C1 segment of cervical spinal cord (tissue), 14 donors: ENCODE measurements around the gene MFSD2A.
A peak's percentile ranks its signal among the peaks of the same experiment; 100 is the strongest.
"Not testable (repeated sequence)": the region's sequence is repeated elsewhere in the genome, so short reads cannot be mapped to it uniquely, and the experiment has no call there.

Experiments
- DNase-seq, 14 donors: peaks; one replicate each; lab custom pipeline; 2025; lab: John Stamatoyannopoulos, UW

Gene MFSD2A

DNA sequence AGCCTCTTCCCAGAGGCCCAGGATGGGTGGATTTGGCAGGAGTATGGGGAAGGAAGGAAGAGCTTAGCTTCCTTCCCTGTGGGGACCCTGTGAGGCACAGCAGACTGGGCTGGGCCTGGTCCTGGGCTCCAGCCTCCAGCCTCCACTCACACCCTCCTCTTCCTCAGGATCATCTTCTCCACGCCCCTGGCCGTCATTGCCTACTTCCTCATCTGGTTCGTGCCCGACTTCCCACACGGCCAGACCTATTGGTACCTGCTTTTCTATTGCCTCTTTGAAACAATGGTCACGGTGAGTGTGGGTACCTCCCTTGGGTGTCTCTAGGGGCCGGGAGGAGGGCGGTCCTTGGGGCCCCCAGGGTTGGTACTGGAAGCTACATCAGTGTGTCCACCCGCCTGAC lies 10.1 kb downstream of the MFSD2A start:
- no peak for DNase-seq

DNA sequence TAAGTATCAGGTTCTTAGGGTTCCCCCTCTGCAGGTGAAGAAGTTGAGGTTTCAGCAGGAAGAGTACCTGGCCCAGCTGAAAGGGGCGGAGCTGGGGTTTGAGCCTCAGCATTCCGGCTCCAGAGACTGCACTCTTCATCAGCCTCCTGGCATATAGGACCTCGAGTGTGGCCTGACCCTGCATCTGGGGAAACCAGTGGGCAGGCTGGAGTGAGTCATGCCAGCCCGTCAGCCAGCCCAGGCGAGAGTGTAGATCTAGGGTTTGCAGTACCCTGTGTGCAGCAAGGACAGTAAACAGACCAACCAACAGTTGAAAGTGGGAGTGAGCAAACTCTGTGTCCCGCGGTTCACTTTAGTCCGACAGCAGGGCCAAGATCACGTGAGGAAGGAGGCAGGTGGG lies 14.1 kb downstream of the MFSD2A start:
- no peak for DNase-seq

DNA sequence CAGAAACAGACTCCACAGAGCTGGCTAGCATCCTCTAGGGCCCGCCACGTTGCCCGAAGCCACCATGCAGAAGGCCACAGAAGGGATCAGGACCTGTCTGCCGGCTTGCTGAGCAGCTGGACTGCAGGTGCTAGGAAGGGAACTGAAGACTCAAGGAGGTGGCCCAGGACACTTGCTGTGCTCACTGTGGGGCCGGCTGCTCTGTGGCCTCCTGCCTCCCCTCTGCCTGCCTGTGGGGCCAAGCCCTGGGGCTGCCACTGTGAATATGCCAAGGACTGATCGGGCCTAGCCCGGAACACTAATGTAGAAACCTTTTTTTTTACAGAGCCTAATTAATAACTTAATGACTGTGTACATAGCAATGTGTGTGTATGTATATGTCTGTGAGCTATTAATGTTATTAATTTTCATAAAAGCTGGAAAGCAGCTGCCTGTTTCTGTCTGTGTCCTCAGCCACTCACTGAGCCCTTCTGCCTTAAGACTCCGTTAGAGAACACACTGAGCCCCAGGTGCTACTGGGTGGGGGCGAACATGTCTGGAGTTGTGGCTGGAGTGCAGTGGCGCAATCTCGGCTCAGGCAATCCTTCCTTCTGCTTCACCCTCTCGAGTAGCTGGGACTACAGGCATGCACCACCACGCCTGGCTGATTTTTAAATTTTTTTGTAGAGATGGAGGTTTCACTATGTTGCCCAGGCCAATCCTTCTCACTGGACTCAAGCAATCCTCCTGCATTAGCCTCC lies 14.8 kb downstream of the MFSD2A start:
- DNase-seq: no peak

DNA sequence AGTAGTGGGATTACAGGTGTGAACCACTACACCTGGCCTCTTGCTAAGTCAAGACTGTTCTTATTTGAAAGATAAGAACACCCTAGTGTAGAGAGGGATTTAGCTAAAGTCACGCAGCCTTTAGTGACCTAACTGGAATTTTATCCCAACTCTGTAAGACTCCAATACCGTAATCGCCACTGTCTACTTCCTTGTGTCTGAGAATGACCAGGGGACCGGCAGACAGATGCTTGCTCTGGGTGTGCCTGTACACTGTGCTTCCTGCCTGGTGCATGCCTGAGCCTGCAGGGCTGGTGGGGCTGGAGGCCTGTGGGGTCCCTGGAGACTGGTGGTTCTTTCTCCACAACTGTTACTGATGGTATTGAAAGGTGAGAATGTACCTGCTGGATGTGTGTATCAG lies 15.3 kb downstream of the MFSD2A start:
- DNase-seq: no peak

DNA sequence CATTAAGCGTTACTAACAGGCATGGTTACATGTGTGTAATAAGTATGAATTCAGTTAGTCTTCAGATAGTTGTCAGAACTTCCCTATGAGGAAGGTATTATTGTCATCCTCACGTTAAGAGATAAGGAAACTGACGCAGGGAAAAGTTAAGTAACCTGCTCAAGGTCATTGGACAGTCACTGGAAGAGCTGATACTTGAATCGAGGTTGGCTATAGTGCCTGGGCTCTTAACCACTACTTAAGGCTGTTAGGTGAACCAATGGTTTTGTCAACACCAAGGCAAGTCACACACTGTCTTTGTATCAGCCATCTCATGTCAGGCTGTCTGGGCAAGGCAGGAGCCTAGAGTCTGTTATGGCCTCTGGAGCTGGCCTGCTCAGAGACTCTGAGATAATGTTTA lies 16.2 kb downstream of the MFSD2A start:
- no peak for DNase-seq

DNA sequence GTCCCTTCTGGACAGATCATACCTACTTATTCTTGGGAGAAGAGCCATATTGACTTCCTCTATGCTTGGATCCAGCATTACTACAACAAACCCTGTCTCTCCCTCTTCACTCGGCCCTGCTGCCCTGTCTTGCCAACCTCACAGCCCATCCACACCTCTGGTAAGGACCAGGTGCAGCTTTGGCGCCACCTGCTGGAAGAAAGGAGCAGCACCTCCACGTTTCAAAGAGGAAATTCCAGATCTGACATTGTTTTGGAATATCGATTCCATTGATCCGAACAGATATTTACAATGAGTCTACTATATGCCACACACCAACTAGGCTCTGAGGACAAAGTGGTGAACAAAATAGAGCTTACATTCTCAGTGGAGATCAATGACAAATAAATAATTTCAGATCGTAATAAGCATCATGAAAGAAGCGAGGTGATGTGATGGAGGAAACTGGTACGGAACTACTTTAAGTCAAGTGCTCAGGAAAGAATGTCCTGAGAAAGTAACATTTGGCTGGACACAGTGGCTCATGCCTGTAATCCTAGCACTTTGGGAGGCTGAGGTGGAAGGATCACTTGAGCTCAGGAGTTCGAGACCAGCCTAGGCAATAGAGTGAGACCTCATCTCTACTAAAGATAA lies 18.7 kb downstream of the MFSD2A start:
- DNase-seq: peak in 11 of 14 donors; percentile 17 to 72 (median 32)

DNA sequence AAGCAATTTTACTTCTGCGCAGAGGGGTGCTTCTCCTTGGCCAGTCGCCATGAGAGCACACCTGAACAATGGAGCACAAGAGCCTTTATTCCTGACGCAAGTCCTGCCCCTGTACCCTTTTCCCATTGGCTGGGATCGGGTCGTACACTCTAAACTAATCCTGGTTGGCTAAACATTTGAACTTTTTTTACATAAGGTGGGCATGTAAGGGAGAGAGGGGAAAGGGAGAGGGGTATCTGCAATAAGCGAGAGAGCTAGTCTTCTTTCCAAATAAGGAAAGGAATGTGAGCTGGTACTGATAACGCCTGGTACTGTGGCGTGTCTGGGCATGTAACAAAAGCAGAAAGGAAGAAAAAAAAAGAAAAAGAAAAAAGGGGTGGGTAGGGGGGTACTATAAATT lies 21.8 kb downstream of the MFSD2A start:
- no peak for DNase-seq

DNA sequence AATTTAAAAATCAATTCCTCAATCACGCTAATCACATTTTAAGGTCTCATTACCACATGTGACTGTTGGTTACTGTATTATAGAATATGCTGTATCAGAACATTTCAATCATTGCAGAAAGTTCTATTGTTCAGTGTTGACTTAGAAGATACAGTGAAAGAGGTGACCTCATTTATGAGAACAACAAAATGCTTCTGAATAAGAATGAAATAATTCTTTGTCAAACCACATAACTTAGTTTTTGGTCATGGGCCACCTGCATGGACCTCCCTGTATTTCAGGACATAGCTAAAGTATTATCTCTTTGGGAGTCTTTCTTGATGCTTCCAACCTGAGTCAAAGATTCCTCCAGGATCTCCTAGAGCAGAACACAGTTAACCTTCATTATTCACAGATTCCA lies 22.3 kb downstream of the MFSD2A start:
- no peak for DNase-seq

DNA sequence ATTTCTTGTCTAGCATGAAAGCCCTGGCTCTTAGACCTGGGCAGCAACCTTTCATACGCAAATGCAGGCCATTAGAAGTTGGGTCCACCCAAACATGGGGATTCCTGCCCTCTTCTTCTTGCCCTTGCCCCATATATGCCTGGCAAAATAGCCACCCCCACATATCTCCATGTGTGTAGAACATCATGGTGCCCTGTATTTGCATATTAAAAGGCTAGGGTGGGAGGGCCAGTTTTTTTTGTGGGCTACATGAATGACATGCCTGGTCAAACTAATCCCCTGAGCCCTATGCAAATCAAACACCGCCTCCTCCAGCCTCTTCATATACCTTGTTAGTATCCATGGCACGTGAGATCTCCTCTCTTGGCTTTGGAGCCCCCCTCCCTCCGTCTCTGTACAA lies 24.7 kb downstream of the MFSD2A start:
- no peak for DNase-seq

DNA sequence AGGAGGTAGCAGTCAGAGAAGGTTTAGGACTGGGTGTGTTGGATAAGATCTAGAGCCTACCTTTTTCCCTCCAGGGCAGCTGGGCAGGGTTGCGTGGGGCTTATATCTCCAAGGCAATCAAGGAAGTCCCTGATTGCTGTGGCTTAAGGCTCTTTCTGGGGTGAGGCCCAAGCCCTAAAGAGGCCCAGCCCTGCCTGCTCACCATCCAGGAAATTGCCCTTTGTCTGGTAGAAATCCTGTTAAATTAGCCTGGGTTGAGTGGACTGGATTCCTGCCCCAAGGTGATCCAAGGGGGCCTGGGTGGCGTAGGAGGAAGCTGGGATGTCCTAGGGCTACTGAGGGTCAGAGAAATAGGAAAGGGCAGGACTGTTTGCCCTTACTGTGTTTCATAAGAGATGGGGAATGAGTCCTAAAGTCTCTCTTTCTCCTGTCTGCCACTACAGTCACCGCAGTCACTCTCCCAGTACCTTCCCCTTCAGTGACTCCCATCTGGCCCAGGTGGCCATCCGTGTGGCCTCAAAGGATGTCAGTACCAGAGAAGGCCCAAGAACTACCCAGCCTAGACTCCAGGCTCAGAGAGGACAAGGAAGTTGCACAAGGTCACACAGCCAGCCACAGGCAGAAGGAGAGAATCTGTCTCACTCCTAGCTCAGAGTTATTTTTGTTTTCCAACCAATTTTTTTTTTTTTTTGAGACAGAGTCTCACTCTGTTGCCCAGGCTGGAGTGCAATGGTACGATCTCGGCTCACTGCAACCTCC lies 25.8 kb downstream of the MFSD2A start:
- DNase-seq: no peak

DNA sequence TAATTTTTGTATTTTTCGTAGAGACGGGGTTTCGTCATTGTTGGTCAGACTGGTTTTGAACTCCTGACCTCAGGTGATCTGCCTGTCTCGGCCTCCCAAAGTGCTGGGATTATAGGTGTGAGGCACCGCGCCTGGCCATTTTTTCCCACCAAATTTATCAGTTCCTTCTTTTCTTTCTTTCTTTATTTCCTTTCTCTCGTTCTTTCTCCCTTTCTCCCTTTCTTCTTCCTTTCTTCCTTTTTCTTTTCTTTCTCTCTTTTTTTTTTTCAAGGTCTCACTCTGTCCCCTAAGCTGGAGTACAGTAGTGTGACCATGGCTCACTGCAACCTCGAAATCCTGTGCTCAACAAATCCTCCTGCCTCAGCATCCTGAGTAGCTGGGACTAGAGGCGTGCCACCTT lies 26.4 kb downstream of the MFSD2A start:
- DNase-seq: no peak

DNA sequence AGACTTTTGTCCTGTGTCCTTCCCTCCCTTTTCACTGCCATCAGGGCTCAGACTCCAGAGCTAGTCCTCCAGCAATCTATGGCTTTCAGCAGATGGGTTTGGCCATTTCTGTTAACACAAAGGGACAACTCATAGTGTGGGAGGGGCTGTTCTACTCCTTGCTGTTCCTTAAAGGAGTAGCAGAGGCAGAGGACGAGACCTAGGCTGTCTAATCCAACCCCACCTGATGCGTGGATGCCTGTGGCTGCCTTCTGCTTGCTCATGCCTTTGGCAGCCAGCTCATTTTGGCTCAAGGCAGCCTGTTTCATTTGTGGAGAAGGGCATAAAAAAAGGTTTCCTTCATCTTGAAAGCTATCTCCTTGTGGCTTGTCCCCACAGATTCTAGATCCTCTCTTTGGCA lies 27.0 kb downstream of the MFSD2A start:
- DNase-seq: peak in 1 of 14 donors; percentile 21

DNA sequence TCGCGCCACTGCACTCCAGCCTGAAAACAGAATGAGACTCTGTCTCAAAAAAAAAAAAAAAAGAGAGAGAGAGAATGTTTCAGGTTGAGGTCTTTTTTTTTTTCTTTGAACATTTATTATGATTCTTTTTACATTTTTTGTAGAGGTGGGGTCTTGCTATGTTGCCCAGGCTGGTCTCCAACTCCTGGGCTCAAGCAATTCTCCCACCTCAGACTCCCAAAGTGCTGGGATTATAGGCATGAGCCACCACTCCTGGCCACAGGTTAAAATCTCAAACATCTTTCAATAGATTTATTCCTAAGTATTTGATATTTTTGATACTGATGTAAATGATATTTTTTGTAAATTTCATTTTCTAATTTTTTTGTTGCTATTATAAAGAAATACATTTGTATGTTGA lies 29.5 kb downstream of the MFSD2A start:
- not testable (repeated sequence) for DNase-seq

DNA sequence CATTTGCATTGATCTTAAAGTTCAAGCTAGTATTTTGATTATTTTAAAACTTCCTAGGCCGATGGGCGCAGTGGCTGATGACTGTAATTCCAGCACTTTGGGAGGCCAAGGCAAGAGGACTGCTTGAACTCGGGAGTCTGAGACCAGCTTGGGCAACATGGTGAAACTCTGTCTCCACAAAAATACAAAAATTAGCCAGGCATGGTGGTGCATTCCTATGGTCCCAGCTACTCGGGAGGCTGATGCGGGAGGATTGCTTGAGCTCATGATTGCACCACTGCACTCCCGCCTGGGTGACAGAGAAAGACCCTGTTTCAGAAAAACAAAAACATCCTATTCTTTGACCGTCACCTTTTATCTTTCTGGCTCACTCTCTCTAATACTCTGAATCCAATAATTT lies 30.0 kb downstream of the MFSD2A start:
- DNase-seq: no peak

DNA sequence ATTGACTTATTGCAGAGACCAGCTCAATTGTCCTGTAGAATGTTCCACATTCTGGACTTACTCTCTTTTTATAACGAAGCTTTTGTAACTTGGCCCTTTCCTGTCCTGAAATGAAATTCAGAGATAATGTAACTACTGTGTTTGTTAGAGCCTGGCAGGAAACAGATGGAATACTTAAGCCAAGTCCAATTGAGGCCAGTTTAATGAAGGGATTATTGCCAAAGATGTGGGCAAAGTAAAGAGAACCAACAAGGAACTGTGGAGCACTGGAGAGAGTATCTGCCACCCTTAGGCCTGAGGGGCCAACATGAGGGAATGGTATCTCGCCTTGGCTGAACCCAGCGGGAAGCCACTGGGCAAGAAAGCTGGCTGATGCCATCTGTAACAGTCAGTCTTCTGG lies 32.9 kb downstream of the MFSD2A start:
- DNase-seq: no peak

DNA sequence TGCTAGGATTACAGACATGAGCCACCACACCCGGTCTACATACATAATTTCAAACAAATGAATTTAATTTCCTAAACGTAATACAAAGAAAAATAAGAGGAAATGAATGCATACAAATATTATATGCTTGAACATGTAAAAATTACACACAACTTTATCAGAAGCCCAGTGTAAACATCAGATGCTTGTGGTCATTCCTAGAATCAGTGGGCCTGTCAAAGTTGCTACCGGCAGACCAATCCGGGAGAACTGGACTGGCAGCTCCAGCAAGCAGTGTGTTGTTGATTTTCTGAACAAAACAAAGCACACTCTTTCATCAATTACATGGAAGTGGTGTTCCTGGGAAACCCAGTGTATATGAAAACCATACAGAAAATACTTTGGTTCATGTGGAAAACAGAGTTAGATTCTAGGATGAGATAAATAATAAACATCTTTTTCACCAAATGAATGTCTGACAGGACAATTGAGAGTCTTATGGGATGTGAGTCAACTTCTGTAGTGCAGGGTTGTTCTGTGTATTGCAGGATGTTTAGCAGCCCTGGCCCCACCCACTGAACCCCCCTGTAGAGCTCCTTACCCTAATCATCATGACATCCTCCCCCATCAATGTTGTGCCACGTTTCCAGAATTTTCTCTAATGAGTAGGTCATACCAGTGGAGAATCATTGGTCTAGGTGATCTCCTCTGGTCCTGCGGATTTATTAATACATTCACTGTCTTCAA lies 33.8 kb downstream of the MFSD2A start:
- DNase-seq: no peak

DNA sequence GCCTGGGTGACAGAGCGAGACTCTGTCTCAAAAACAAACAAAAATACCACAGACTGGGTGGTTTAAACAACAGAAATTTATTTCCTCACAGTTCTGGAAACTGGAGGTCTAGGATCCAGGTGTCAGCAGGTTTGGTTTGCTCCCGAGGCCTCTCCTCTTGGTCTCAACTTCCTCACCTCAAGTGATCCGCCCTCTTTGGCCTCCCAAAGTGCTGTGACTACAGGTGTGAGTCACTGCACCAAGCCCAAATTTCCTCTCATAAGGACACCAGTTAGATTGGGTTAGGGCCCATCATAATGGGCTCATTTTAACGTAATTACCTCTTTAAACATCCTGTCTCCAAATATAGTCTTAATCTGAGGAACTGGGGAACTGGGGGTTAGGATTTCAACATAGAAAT lies 35.5 kb downstream of the MFSD2A start:
- no peak for DNase-seq

DNA sequence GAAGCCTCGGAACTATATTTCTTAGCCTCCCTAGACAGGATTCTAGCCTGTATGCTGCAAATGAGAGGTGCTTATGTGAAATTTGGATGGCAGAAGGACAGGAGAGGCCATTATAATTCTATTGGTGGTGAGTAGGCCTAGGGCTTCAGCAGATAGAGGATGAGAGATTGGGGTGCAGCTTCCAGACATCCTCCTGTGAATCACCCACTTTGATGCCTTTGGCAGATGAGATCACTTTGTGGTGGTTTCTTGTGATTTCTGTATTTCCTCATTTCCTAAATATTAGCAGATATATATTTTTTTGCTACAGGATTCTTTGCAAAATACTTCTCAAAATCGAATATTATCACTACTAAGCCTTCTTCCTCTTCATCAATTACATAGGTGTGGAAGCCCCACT lies 37.3 kb downstream of the MFSD2A start:
- DNase-seq: no peak

DNA sequence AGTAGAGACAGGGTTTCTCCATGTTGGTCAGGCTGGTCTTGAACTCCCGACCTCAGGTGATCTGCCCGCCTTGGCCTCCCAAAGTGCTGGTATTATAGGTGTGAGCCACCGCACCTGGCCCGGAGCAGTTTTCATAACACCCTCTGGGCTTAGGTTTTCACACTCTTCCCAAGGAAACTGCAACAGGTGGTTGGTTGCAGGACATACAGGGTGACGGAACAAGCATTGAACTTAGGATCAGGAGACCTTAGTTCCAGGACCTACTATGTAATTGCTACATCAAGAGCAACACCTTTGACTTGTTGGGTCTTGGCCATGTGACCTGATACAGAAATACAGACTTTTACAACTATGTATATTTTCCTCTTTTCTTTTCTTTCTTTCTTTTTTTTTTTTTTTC lies 37.9 kb downstream of the MFSD2A start:
- no peak for DNase-seq

DNA sequence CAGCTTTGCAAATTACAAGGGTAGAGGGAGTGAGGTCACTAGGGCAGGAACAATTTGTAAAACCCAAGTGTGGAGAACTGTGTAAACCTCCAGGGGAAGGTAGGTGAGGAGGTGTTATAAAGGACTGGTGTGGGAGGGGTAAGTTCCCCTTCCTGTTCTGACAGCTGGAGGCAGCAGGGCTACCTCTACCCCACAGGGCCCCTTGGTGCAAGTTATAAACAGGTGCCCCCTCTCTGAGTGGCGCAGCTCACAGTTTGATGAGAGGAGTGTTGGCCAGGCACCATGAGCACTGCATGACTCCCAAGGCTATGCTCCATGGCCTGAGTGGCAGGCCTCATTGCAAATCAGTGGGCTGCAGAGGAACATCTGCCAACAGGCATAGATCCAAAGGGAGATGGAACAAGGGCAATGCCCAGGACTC lies 41.0 kb downstream of the MFSD2A start:
- DNase-seq: no peak

DNA sequence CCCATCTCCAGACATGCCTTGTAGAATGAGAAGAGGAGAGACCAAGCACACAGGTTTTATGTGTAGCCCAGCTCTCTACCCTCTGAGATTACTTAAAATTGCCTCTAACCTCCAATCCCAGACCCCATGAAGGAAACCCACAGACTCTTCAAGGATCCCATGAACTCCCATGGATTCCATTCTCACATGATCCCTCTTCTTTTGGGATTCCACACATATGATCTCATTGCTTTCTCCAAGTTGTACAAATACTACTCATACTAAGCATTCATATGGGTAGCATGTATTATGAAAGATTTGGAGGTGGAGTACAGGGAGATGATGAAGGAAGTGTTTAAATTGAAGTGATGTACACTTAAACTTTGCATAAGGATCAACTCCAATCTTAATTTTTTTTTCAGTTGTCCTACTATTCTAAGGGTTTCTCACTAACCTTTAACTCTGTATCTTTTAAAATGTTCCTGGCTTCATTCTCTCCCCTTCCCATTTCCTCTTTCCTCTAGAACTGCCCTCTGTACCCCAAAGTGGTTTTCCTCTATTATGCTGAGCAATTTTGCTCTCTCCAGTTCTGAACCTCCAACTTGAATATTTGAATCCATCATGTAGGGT lies 41.6 kb downstream of the MFSD2A start:
- DNase-seq: no peak

DNA sequence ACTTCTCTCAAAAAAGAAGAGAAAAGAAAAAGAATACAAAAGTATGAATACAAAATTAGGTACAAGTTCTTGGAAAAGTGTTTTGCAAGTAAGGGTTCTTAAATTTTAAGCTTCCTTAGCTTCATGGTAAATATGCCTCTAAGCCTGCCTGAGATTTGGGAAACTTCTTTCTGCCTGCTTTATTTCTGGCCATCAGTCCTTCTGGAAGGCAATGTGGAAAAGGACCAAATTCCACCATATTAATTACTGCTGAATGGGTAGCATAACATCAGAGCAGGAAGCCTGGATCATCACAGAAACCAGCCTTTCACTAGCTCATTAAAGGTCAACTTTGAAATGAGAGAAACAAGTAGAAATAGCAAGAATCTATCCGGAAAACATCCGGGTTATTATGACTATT lies 46.5 kb downstream of the MFSD2A start:
- no peak for DNase-seq
